ENCODE data around the gene RAB3GAP2. TPM values are rescaled to one million over a fixed set of nuclear protein-coding genes. Genes with fewer than 3 reads are reported as not detected.

RAB3GAP2 gene
- total RNA-seq, result 10 to 100 TPM; 13.3 to 20.4 (median 18.4) TPM
- long read RNA-seq, partial matches to known transcripts, result 1 of 1 reads
- long read RNA-seq, other reads (novel, unspliced or antisense), result 0 of 1 reads

GRCh38 chr1:220272047-220272840 is at the start of gene RAB3GAP2:
Gene RAB3GAP2 (minus strand): TSS chr1:220272453. CDS start chr1:220272337, 116 bp downstream.
- H3K9me3 ChIP-seq, result no peaks in the 10 kb centered on the region
- ATAC-seq (peak; percentile 96 to 98 (median 97)), DNase-seq (peak; percentile 96 to 97 (median 97))
- H3K36me3 ChIP-seq, result no peaks in the 10 kb centered on the region
- peaks cover 0 to 25% (median 10%) of the 10 kb centered on the region in 4 donors for H3K4me1 ChIP-seq
- TF ChIP-seq POLR2A (IDR thresholded peaks at IDR 0.05), result peak; percentile 81
- TF ChIP-seq, protein P1, sequence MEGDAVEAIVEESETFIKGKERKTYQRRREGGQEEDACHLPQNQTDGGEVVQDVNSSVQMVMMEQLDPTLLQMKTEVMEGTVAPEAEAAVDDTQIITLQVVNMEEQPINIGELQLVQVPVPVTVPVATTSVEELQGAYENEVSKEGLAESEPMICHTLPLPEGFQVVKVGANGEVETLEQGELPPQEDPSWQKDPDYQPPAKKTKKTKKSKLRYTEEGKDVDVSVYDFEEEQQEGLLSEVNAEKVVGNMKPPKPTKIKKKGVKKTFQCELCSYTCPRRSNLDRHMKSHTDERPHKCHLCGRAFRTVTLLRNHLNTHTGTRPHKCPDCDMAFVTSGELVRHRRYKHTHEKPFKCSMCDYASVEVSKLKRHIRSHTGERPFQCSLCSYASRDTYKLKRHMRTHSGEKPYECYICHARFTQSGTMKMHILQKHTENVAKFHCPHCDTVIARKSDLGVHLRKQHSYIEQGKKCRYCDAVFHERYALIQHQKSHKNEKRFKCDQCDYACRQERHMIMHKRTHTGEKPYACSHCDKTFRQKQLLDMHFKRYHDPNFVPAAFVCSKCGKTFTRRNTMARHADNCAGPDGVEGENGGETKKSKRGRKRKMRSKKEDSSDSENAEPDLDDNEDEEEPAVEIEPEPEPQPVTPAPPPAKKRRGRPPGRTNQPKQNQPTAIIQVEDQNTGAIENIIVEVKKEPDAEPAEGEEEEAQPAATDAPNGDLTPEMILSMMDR (IDR thresholded peaks at IDR 0.05), result no peak
- H3K27me3 ChIP-seq, result no peaks in the 10 kb centered on the region
- peak within 1 kb of the TSS; percentile 83 to 91 (median 89) for H3K27ac ChIP-seq
- intact Hi-C loops (cut with DNase I), result no loop called here
- under 1% methylated on average over 27 of the region's 49 CpGs for WGBS (ENCODE audit: insufficient coverage, low coverage, low lambda C conversion rate, missing lambda C conversion rate)
- peak within 1 kb of the TSS; percentile 88 to 97 (median 92) for H3K4me3 ChIP-seq

DNA sequence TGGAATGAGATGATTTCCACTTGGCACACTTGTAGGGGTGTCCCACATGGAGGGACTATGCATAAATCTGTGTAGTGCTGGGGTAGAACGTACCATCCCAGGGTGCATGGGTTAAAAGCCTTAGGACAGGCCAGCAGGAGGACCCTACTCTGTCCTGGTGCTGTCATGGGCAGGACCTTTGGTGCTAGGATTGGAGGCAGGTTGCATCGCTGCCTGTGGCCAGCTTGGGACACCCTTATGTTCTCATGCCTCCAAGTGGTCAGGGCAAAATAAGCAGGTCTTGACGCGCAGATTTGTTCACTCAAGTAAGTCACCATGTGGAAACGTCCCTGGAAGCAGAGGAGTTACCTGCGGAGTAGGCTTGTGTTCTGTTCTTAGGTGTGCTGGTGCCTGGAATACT is 49.5 kb upstream of the RAB3GAP2 start:
- H3K4me1 ChIP-seq, result no peaks in the 10 kb centered on the region
- WGBS (ENCODE audit: insufficient coverage, low coverage, low lambda C conversion rate, missing lambda C conversion rate), result 60% methylated on average over 1 of the region's 6 CpGs
- TF ChIP-seq POLR2A (IDR thresholded peaks at IDR 0.05), result no peak
- TF ChIP-seq, protein P1 (IDR thresholded peaks at IDR 0.05), result no peak

GRCh38 chr1:220320709-220321108 is 48.5 kb upstream of the RAB3GAP2 start:
- intact Hi-C loops (cut with DNase I), result no loop called here
- Histone ChIP-seq H3K4me3 (no peak overlapping the region), H3K36me3 (no peaks in the 10 kb centered on the region), H3K4me1 (no peaks in the 10 kb centered on the region), H3K27me3 (no peaks in the 10 kb centered on the region), H3K27ac (no peak overlapping the region), H3K9me3 (no peaks in the 10 kb centered on the region)
- ATAC-seq (no peak), DNase-seq (no peak)
- TF ChIP-seq, protein P1 (IDR thresholded peaks at IDR 0.05), result no peak
- no peak for TF ChIP-seq POLR2A (IDR thresholded peaks at IDR 0.05)
- no CpG with 5 or more reads among the region's 2 CpGs for WGBS (ENCODE audit: insufficient coverage, low coverage, low lambda C conversion rate, missing lambda C conversion rate)

More for the DNA sequence above, 49.5 kb upstream of the RAB3GAP2 start:
- ATAC-seq (no peak), DNase-seq (no peak)
- H3K36me3 ChIP-seq, result no peaks in the 10 kb centered on the region
- H3K27me3 ChIP-seq, result no peaks in the 10 kb centered on the region
- H3K4me3 ChIP-seq, result no peak overlapping the region
- no peaks in the 10 kb centered on the region for H3K9me3 ChIP-seq
- intact Hi-C loops (cut with DNase I), result no loop called here
- H3K27ac ChIP-seq, result no peak overlapping the region

DNA sequence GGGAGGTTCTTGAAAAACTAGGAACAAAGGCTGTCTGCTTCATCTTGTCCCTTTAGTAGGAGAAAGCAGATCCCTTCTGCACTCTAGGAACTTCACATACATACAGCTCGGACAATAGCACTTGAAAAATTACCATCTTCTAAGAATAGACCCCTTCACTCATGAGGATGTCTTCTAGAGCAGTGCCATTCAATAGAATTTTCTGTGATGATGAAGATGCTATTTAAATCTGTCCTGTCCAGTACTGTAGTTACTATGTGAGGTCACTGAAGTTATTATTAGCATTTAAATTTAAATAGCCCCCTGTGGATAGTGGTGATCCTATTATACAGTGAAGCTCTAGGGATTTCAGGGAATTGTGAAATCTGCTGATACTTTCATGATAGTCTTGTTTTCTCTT is 46.4 kb upstream of the RAB3GAP2 start:
- WGBS (ENCODE audit: insufficient coverage, low coverage, low lambda C conversion rate, missing lambda C conversion rate), result 56% methylated on average over 1 of the region's 1 CpG
- Histone ChIP-seq H3K27me3 (no peaks in the 10 kb centered on the region), H3K27ac (no peak overlapping the region), H3K4me1 (no peaks in the 10 kb centered on the region), H3K4me3 (no peak overlapping the region), H3K9me3 (no peaks in the 10 kb centered on the region), H3K36me3 (no peaks in the 10 kb centered on the region)
- no peak for DNase-seq
- TF ChIP-seq, protein P1 (IDR thresholded peaks at IDR 0.05), result no peak
- no peak for TF ChIP-seq POLR2A (IDR thresholded peaks at IDR 0.05)
- intact Hi-C loops (cut with DNase I), result no loop called here
- no peak for ATAC-seq

All from right lobe of liver (tissue), 6 donors.